HG03135 (cell line): ENCODE measurements around the gene TPGS1.

Experiments
- ATAC-seq: cut with Tn5 transposase; IDR thresholded peaks from one replicate; pipeline ENCODE4 v1.9.1; 2021; ENCODE audit warnings: mild to moderate bottlenecking, moderate library complexity; ENCODE audit not compliant: unreplicated experiment

Gene TPGS1

GRCh38 chr19:538641-539428 lies 31.5 kb downstream of the TPGS1 start:
- no peak for ATAC-seq

- no peak for ATAC-seq
These were observed 32.2 kb downstream of the TPGS1 start for GRCh38 chr19:539429-540030.

GRCh38 chr19:540867-541637 lies 33.8 kb downstream of the TPGS1 start:
- no peak for ATAC-seq

GRCh38 chr19:541699-542098 lies 34.4 kb downstream of the TPGS1 start:
- ATAC-seq = no peak

- no peak for ATAC-seq
These were observed 35.0 kb downstream of the TPGS1 start for GRCh38 chr19:542173-542866.

GRCh38 chr19:543910-544608 lies 36.8 kb downstream of the TPGS1 start, which contains the start of gene GZMM:
GZMM (plus strand) TSS chr19:544053; CDS start chr19:544072, 19 bp downstream.
- ATAC-seq = no peak

GRCh38 chr19:547117-547516 lies 39.8 kb downstream of the TPGS1 start:
- ATAC-seq = no peak

- ATAC-seq = no peak
These were observed 40.8 kb downstream of the TPGS1 start for GRCh38 chr19:547836-548720.

- no peak for ATAC-seq
These were observed 41.9 kb downstream of the TPGS1 start for GRCh38 chr19:548886-549830.

GRCh38 chr19:554817-555216 lies 47.5 kb downstream of the TPGS1 start:
- ATAC-seq = no peak

- no peak for ATAC-seq
These were observed 48.1 kb downstream of the TPGS1 start for GRCh38 chr19:555474-555808.

GRCh38 chr19:556611-557382 lies 49.5 kb downstream of the TPGS1 start:
- ATAC-seq = no peak

- no peak for ATAC-seq
These were observed 51.6 kb downstream of the TPGS1 start for GRCh38 chr19:558770-559439.

GRCh38 chr19:560121-560520 lies 52.8 kb downstream of the TPGS1 start:
- ATAC-seq = no peak

- ATAC-seq = no peak
These were observed 59.1 kb downstream of the TPGS1 start for GRCh38 chr19:566403-566802.

- no peak for ATAC-seq
These were observed 59.5 kb downstream of the TPGS1 start for GRCh38 chr19:566844-567243.

GRCh38 chr19:567296-567900 lies 60.1 kb downstream of the TPGS1 start:
- no peak for ATAC-seq
